NAMALWA (cell line): ENCODE measurements around the gene CFAP53.
"Not testable (repeated sequence)": the region's sequence is repeated elsewhere in the genome, so short reads cannot be mapped to it uniquely, and the experiment has no call there.

Source experiments
- DNase-seq: peaks from one replicate; pipeline ENCODE4 v3.0.0-alpha.2; 2015; ENCODE audit warnings: low spot score

CFAP53 gene

DNA sequence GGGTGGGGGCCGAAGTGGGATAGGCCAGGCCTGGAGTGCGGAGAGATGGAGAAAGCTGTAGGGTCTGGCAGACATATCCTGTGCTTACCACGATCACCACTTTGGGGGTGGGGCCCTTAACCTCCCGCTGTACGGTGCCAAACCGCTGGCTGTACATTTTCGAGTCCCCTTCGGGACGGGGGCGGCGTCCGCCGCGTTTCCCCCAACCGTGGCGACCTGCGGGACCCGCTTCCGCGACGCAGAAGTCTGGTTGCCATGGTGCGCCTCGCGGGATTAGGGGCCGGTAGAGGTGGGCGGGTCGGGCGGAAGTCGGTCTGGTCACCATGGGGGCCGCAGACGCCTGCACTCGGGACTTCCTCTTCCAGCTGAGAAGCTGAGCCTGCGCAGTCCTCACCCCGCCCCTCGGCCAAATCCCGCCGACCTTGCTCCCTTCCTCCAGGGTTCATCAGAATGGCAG, at the start of gene CFAP53:
Gene CFAP53, minus strand, starts transcription at position 248 of the 457 bp plus-strand sequence. Its CDS starts 91 bp downstream, at position 157.
- DNase-seq = peak; percentile 95

- peak; percentile 77 for DNase-seq
These were observed 49.0 kb upstream of the CFAP53 start for GRCh38 chr18:50315100-50315871.

DNA sequence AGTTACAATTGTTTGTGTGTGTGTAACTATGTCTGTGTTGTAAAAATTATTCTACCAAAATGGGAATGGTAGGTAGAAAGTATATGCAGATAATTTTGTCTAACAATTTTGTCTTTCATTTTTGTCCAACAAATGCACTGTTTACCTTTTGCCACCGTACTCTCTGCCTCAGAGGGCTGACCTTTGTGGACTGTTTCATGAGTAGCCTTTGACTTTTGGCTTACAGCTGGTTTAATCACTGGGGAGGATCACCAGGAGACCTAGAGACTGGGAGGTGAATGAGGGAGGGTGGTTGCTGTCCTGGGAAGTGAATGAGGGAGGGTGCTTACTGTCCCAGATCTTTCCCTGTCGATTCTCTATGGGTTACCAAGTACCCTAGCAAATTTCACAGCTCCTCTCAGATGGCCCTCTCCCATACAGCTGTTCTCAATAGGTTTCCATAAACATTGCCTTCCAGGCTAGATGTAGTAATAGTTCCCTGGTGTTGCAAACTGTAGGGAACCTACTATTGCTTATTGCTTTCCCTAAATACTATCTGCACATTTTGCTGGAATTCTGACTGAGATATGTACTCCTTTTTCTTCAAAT, 47.7 kb upstream of the CFAP53 start:
- no peak for DNase-seq

GRCh38 chr18:50313031-50313607, 46.8 kb upstream of the CFAP53 start:
- DNase-seq = peak; percentile 59

DNA sequence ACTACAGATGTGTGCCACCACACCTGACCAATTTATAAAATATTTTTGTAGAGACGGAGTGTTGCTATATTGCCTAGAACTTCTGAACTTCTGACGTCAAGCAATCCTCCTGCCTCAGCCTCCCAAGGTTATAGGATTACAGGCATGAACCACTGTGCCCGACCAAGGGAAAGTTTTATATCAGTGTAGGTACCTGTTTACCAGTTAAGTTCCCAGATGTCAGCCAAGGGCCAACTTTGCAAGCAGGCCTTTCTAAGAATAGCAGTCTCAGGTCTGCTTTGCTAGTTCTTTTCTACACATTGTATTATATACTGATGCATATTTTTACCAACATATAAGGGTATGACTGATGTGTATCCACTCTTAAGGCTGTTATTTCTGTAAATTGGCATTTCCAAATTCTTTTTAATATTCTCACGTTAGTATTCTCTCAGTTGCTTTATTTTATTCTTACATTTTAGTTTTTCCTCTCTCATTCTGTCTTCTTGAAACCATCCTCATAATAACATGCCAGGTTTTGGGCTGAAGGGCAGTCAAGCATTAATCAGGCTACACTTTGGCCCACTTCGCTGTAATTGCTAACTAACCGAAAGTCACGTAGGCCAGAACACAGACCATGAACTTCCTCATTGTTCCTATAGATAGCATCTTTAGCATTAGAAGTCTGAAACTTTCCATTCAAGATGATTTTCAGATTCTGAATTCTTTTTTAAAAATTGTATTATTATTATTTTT, 46.2 kb upstream of the CFAP53 start:
- peak; percentile 88 for DNase-seq

GRCh38 chr18:50311650-50312049, 45.4 kb upstream of the CFAP53 start:
- DNase-seq = peak; percentile 22

DNA sequence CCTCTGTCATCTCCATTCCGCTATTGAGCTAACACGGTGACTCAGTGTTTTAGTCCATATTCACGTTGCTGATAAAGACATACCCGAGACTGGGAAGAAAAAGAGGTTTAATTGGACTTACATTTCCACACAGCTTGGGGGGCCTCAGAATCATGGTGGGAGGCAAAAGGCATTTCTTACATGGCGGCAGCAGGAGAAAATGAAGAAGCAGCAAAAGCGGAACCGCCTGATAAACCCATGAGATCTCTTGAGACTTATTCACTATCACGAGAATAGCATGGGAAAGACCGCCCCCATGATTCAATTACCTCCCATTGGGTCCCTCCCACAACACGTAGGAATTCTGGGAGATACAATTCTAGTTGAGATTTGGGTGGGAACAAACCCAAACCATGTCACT, 43.8 kb upstream of the CFAP53 start:
- DNase-seq = no peak

GRCh38 chr18:50308851-50309250, 42.6 kb upstream of the CFAP53 start:
- not testable (repeated sequence) for DNase-seq

DNA sequence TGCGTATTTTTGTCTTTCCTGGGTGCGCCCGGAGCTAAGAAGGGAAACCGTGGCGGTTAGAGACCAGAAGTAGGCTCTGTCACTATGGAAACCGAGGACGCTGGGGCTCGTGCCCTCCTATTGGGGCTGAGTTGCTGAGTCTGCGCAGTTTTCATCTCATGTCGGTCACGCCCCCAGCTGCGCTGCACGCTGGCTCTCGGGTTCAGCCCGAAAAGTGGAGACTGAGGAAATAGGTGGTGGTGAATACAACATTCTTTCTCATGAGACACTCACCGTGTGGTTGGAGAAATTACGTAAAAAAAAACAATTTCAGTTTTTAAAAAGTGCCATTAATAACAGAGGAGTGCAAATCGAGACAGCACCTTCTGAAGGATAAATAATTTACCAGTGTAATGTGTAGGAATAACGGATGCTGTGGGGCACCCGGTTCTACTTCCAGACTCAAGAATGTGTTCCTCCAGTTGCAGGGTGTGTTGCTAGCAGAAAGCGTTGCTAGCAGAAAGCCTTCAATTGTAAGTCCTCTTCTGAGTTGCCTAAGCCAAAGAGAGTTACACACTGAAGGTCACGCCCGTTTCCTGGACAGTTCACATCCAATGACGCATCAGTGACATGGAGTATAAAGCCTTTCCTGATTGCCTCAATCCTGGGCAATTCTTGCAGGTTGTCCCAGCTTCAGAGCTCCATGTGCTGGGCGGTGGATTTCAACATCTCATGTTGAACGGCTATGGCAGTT, 41.6 kb upstream of the CFAP53 start:
- peak; percentile 98 for DNase-seq

DNA sequence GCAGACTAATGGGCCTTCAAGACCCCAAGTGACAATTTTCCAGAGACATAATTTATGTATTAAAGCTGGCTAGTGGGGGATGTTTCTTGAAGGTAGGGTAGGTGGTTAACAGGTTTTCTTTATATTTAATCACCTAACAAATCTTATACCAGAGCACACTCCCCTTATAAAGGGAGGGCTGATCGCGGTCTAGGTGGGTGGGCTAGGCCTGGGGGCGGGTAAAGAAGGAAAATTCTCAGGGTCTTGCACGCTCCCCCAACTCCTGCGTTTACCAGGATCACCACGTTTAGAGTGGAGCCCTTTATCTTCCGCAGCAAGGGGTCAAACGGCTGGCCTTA, 41.1 kb upstream of the CFAP53 start:
- no peak for DNase-seq

DNA sequence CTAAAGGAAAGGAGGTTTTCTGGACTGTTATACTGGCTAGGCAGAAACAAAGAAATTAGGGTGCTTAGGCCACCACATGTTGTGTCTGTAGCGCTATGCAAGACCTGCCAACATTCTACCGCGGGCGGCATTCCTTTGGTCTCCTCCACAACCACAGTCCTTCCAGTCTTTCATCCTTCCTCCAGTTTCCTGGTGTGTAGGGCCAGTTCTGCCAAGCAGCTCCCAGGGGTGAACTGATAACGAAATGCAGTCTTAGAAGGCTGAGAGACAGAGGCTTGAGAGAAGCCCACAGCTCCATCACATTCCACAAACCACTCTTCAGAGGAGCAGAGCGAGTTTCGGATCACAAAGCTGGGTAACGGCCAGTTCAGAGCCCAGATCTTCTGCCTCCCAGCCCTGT, 40.6 kb upstream of the CFAP53 start:
- no peak for DNase-seq

DNA sequence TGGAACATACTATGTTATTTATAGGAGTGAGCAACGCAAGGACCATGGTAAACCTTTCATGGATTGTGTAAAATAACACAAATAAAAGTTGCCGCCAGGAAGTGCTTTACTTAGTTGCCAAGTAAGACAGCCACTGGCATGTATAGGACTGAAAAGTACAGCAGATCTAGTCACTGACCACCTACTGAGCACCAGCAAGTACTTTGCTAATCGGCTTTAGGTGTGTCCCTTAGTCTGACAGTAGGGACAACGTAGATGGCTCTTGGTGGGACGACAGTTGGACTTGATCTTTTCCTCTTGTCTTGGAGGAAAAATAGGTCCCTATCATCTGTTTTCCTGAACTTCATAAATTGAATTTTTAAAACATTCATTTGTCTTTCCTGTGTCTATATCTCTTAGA, 34.8 kb upstream of the CFAP53 start:
- no peak for DNase-seq

DNA sequence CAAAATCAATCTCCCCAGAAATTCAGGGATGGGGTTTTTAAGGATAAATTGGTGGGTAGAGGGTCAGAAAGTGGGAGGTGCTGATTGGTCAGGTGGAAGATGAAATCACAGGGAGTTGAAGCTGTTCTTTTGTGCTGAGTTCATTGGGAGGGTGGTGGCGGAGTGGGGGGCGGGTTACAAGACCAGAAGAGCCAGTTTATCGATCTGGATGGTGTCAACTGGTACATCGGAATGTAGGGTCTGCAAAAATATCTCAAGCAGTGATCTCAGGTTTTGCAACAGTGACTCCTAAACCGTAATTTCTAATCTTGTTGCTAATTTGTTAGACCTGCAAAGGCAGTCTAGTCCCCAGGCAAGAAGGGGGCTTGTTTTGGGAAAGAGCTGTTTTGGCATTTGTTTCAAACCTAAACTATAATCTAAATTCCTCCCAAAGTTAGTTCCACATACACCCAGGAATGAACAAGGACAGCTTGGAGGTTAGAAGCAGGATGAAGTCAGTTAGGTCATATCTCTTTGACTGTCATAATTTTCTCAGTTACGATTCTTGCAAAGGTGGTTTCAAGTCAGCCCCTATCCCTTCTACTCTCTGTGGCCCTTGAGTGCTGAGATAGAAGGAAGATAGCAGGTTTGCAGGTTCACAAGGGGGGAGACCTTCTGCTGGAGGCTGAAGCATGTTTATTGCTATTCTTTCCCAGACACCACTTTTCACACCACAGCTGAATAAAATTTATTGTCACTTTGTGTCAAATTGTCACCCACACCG, 33.5 kb upstream of the CFAP53 start:
- DNase-seq = no peak

DNA sequence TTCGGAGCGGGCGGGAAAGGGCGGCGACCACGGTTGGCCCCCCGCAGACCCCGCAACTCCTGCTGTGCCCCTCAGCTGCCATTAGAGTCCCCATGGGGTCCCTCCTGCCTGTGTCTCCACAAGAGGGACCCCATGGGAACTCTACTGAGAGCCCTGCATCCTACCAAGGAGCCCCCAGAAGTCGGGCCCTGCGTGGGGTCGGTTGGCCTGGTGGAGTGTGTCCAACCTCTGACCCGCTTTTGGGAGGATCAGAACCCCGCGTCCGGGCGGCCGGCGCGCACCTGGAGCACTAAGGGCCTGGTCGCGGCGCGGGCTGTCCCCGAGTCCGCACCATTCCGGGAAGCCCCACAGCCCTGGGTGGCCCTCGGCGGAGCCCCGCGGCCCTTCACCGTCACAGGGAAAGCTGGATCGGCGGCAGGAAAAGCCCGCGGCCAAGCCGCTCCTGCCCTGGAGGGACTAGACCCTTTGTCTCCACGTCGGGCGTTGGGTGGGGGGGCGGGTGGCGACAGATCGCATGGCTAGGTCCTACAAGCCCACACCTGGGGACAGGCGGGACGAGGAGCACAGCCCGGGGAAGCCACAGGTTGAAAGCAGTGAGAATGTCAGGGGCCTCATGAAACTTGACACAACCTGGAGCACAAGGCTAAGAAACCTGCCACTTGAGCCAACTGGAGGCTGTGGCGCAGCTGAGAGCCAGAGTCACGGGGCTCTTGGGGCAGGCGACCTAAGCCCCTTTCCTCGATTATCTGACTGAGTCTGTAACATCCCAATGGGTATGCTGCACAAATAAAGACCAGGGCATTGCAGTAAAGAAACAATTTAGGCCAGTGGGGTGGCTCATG, 32.4 kb upstream of the CFAP53 start:
- DNase-seq = no peak

GRCh38 chr18:50297621-50298442, 31.5 kb upstream of the CFAP53 start:
- peak; percentile 95 for DNase-seq

- no peak for DNase-seq
These were observed 26.7 kb upstream of the CFAP53 start for GRCh38 chr18:50293039-50293438.

DNA sequence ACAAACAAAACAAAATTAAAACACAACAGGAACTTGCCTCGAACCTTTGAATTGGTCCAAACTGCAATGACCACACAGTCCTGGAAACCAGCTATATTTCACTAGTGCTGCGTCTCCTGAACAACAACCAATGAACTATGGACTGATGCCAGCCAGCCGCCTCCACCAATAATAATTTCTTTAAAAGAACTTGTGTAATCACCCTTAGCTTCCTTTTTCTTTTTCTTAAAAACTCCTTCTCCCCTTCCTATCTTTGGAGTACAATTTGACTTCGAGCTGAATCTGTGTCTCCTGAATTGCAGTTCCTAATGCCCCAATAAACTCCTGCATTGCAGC, 22.8 kb upstream of the CFAP53 start:
- no peak for DNase-seq

DNA sequence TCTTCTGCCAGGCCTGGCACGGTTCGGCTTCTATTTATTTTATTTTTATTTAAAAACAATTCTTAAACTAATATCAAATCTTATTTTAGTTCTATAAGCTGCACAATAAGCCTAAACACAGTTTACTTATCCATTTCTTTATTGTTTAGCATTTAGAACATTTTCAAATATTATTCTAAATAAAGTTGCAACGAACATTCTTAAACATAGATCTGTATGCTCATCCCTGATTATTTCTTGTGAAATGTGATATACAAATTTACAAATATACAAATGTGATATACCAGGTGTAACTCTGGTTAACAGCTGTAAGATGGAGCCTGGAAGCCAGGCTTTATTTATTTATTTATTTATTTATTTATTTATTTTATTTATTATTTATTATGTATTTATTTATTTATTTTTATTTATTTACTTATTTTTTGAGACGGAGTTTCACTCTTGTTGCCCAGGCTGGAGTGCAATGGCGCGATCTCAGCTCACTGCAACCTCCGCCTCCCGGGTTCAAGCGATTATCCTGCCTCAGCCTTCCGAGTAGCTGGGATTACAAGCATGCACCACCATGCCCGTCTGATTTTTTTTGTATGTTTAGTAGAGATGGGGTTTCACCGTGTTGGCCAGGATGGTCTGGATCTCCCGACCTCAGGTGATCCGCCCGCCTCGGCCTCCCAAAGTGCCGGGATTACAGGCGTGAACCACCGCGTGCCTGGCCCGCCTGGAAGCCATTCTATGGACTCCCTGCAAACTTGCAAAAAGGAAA, 22.2 kb upstream of the CFAP53 start:
- DNase-seq = not testable (repeated sequence)
